ENCODE data around the gene PXMP4.

The PXMP4 gene

DNA sequence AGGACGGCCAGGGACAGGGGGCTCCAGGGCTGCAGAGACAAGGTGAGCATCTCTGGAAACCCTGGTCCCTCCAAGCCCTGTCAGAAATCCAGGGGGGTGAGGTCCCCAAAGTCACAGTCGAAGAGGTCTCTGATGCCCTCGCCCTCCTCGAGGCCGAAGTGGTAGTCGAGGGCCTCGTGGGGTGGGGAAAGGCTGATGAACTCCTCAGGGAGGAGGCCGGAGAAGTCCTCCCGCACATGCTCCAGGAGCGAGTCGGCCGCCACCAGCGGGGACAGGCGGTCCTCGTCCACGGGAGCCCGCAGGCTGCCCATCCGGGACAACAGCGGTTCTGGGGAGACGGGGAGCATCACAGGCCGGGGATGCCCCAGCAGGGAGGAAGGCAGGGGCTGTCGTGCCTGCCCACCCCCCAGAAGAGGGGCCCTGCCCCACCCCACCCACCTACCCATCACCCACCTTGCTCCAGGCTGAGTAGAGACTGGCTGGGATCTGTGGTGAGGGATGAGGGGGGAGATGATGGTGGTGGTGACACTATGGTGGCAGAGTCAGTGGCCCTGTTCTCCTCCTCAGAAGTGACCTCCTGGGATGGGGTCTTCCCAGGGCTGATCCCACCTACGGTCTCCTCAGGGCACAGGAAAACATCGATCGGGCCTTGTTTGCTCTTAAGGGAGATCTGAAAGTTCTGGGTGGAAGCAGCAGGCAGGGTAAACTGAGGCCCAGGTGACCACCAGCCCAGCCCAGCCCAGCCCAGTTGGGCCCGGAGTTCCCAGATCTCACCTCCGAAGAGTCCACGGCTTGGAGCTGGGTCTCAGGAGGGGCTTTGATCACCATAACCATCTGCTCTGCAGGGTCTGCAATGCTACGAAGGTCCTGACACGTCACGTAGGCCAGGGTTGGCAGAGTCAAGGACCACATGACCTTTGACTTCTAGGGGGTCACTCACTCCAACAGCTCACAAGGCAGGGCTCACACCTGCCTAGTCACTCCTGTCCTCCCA is 43.2 kb downstream of the PXMP4 start:
- H3K4me3 ChIP-seq (ENCODE audit: low read depth, low read length), result no peak overlapping the region
- TF ChIP-seq, protein P1, sequence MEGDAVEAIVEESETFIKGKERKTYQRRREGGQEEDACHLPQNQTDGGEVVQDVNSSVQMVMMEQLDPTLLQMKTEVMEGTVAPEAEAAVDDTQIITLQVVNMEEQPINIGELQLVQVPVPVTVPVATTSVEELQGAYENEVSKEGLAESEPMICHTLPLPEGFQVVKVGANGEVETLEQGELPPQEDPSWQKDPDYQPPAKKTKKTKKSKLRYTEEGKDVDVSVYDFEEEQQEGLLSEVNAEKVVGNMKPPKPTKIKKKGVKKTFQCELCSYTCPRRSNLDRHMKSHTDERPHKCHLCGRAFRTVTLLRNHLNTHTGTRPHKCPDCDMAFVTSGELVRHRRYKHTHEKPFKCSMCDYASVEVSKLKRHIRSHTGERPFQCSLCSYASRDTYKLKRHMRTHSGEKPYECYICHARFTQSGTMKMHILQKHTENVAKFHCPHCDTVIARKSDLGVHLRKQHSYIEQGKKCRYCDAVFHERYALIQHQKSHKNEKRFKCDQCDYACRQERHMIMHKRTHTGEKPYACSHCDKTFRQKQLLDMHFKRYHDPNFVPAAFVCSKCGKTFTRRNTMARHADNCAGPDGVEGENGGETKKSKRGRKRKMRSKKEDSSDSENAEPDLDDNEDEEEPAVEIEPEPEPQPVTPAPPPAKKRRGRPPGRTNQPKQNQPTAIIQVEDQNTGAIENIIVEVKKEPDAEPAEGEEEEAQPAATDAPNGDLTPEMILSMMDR (IDR thresholded peaks at IDR 0.05; ENCODE audit: borderline replicate concordance, insufficient read depth, low read depth, low read length), result no peak

DNA sequence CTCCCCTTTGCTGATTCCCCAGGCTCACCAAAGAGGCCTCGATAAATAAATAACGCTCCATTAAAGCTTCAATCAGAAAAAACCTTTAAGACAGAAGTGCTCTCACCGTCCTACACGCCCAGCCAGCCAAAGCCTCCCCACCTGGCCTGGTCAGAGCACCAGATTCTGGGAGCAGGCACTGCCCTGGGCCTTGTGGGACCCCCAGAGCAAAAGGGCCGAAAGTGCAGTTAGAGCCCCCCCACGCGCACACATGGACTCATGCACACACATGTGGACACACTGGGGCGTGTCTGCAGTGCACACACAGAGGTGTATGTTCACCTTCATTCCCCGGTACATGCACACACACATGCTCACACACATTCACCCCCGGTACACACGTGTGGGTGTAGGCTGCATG is 44.0 kb downstream of the PXMP4 start:
- no peak overlapping the region for H3K4me3 ChIP-seq (ENCODE audit: low read depth, low read length)
- TF ChIP-seq, protein P1 (IDR thresholded peaks at IDR 0.05; ENCODE audit: borderline replicate concordance, insufficient read depth, low read depth, low read length), result no peak

DNA sequence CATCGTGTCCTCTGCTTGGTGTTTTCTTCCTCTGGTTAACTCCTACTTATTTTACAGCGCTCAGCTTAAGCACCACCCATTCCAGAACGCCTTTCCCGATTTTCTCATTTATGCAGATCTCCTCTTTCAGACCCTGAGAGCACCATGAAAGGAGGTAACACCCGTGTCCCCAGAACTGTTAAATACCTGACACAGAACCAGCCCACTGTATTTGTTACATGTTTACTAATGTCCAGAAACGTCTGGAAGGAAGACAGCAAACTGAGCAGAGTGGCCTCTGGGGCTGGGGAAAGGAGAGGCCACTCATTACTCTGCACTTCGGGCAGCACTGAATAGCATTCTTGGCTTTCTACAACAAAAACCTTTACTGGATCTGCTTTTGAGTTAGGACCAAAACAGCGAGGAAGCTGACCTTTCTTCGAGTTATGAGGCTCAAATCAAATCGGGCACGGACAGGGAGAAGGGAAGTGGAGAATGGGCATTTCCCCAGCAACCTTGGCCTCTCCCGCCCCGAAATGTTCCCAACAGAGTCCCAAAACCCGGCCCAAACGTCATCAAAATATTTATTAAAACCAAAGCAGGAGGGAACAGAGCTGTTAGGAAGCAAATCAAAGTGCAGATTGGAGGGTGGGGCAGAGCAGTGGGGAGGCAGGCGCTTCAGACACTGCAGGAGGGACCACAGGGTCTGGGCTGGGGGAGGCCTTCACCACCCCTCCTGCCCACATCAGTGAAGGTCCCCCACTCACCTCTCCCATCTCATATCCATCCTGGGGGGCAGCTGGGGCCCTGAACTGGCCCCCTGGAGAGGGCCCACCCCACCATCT is 44.8 kb downstream of the PXMP4 start:
- TF ChIP-seq, protein P1 (IDR thresholded peaks at IDR 0.05; ENCODE audit: borderline replicate concordance, insufficient read depth, low read depth, low read length), result no peak
- no peak overlapping the region for H3K4me3 ChIP-seq (ENCODE audit: low read depth, low read length)

DNA sequence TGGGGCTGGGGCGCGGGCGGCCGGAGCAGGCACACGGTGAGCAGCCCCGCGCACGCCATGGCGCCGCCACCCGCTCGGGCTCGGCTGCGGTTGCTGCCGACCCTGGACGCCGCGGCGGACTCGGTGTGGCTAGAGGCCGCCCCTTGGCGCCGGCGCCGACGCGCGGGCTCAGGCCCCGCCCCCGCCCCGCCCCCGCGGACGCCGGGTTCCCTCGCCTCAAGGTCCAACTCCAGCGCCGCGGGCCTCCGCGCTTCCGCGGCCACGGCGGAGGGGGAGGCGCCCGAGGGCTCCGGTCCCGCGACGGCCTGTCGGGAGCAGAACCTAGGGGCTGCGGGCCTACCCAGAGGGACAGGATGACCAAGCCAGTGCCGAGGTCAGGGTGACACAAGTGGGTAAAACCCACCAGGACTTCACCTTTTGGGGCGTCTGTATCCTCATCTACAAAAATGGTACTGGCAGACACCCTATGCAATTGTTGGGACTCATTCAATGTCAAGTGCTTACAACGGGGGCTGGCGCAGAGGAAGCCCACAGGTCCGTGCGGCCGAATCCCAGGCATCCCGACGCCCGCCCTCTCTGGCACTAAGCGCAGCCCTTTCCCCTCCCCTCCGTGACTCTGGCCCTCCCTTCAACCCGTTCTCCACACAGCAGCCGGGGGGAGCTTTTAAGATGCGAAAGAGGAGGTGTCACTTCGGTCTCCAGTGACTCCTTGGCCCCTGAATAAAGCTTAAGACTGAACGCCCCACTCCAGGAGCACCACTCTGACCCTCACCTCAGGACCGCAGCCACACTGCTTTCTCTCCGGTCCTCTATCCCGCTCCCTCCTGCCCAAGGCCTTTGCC is 45.6 kb downstream of the PXMP4 start, which contains the start of gene NECAB3:
NECAB3 (minus strand) TSS at position 135 of the 842 bp plus-strand sequence; CDS start at position 59, 76 bp downstream.
- peak within 1 kb of the TSS; percentile 45 for H3K4me3 ChIP-seq (ENCODE audit: low read depth, low read length)
- TF ChIP-seq, protein P1 (IDR thresholded peaks at IDR 0.05; ENCODE audit: borderline replicate concordance, insufficient read depth, low read depth, low read length), result no peak

DNA sequence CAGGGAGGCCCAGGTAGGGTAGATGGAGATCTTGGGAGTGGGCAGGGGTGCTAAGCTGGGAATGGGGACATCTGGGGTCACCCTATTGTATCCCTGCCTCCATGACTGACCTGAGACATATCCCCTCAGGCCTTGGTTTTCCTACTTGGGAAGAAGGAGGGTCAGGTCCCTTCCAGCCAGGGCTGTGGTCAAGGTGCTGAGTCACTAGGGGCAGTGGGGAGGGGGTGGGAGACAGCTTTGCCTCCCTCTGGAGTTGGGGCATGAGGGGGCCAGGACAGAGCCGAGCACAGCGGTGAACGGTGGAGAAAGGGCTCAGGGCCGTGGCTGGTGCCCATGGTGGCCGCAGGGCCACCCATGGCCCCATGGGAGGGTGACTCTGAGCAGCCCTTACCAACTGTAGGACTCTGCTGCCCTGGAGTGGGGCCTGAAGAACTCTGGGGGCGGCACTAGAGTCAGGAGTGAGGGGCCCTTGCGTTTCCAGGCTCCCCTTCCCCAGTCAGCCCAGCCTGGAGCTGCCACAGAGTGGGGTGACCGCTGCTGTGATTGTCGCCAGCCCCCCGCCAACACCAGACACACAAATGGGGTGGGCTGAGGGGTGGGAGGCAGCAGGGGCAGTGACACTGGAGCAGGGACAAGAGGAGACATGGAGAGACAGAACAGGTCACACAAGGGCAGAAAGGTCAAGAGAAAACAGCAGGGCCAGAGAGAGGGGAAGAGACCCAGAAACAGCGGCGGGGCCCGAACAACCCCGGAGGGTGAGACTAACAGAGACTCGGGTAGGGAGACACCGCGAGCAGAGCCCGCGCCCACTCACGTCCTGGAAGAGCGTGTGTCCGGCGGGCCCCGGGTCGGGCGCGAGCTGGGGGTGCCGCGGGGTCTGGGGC is 46.5 kb downstream of the PXMP4 start:
- TF ChIP-seq, protein P1 (IDR thresholded peaks at IDR 0.05; ENCODE audit: borderline replicate concordance, insufficient read depth, low read depth, low read length), result no peak
- H3K4me3 ChIP-seq (ENCODE audit: low read depth, low read length), result peak overlapping the region; percentile 45

DNA sequence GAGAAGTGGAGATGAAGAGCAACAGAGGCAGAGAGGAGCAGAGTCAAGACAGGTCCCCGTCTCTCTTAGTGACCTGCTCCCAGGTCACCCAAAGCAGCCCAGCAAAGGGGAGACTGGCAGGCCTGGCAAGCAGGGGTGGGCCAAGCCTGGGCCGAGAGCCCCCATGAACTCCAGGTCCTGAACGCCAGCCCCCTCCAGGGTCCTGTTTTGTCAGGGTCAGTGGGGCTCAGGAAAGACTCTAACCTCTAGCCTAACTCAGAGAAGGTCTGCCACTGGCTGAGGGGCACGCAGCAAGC is 47.0 kb downstream of the PXMP4 start:
- TF ChIP-seq, protein P1 (IDR thresholded peaks at IDR 0.05; ENCODE audit: borderline replicate concordance, insufficient read depth, low read depth, low read length), result no peak
- H3K4me3 ChIP-seq (ENCODE audit: low read depth, low read length), result no peak overlapping the region

All from GM12875 (cell line).